Measurements from ENCODE around the gene MS4A12.
"Not testable (repeated sequence)": the region's sequence is repeated elsewhere in the genome, so short reads cannot be mapped to it uniquely, and the experiment has no call there.

MS4A12 gene

DNA sequence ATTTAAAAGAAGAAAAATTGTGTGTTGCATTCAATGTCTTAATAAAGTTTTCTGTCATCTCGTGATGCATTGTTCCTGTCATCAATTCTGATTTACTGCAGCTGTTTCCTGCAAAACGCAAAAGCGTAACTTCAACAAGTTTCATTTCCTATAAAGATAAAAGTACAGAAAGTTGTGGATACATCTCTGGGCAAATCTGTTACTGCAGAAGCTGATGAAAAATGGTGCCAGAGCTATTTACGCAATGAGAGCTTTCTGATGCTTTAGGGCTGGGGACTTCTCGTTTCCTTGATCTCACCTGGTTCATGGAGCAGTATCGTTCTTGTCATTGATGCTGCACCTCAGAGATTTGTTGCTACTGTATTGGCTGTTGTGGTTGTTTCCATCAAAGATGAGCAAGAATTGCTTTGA, 15.5 kb upstream of the MS4A12 start:
- Histone ChIP-seq H3K9me3 (ENCODE audit: control insufficient read depth, low read length) (no peaks in the 10 kb centered on the region), H3K27me3 (replicated peaks; ENCODE audit: control insufficient read depth, insufficient read depth, low read length, poor library complexity, severe bottlenecking) (no peaks in the 10 kb centered on the region), H3K4me3 (ENCODE audit: insufficient read depth, low read depth, low read length, poor library complexity, severe bottlenecking) (no peak overlapping the region), H3K27ac (ENCODE audit: insufficient read depth, low read length, poor library complexity, severe bottlenecking) (no peak overlapping the region), H3K4me1 (ENCODE audit: control insufficient read depth, insufficient read depth, low read length, poor library complexity, severe bottlenecking) (no peaks in the 10 kb centered on the region), H3K36me3 (ENCODE audit: control insufficient read depth, insufficient read depth, low read length) (no peaks in the 10 kb centered on the region)
- DNase-seq = no peak

- H3K4me1 ChIP-seq (ENCODE audit: control insufficient read depth, insufficient read depth, low read length, poor library complexity, severe bottlenecking) = no peaks in the 10 kb centered on the region
- no peaks in the 10 kb centered on the region for H3K9me3 ChIP-seq (ENCODE audit: control insufficient read depth, low read length)
- no peak overlapping the region for H3K27ac ChIP-seq (ENCODE audit: insufficient read depth, low read length, poor library complexity, severe bottlenecking)
- no peaks in the 10 kb centered on the region for H3K36me3 ChIP-seq (ENCODE audit: control insufficient read depth, insufficient read depth, low read length)
- H3K4me3 ChIP-seq (ENCODE audit: insufficient read depth, low read depth, low read length, poor library complexity, severe bottlenecking) = no peak overlapping the region
- DNase-seq = no peak
- no peaks in the 10 kb centered on the region for H3K27me3 ChIP-seq (replicated peaks; ENCODE audit: control insufficient read depth, insufficient read depth, low read length, poor library complexity, severe bottlenecking)
Observed at GRCh38 chr11:60482361-60482760, 10.2 kb upstream of the MS4A12 start.

DNA sequence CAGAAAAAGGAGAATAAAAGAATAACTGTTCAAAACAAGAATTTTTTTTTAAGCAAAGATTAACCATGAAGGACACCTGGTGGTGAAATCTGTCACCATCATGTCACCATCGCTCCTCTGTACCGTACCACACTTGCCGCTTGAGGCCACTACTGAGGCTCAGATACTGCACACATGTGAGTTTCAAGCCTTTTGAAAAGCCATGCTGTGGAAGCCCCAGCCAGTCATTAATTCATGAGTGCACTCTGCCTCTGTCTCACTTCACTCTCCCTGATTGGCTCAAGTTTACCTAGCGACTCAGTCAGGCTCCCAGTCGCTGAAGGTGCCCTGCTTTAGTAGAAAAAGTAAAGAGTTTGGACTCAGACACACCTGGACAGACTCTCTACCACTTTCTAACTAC, 6.6 kb upstream of the MS4A12 start:
- no peak for DNase-seq
- Histone ChIP-seq H3K4me3 (ENCODE audit: insufficient read depth, low read depth, low read length, poor library complexity, severe bottlenecking) (no peak overlapping the region), H3K27me3 (replicated peaks; ENCODE audit: control insufficient read depth, insufficient read depth, low read length, poor library complexity, severe bottlenecking) (no peaks in the 10 kb centered on the region), H3K4me1 (ENCODE audit: control insufficient read depth, insufficient read depth, low read length, poor library complexity, severe bottlenecking) (no peaks in the 10 kb centered on the region), H3K27ac (ENCODE audit: insufficient read depth, low read length, poor library complexity, severe bottlenecking) (no peak overlapping the region), H3K9me3 (ENCODE audit: control insufficient read depth, low read length) (no peaks in the 10 kb centered on the region), H3K36me3 (ENCODE audit: control insufficient read depth, insufficient read depth, low read length) (no peaks in the 10 kb centered on the region)

DNA sequence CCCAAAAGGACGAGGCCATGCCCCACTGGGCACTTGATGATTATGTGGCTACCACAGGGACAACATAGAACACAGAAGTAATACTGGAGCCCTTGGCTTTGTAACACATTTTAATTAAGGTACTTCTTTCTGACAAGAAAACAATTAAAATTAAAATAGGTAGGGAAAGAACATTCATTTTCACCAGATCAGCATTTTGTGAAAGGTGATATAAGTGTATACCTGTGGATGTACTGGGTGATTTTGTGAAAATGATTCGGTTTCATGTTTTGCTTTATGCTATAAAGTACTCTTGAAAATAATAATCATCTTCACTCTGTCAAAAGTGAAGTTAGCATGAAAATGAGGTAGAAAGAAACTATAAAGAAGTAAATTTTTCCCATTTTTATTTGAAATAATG, 876 bp downstream of the MS4A12 start:
- Histone ChIP-seq H3K9me3 (ENCODE audit: control insufficient read depth, low read length) (no peaks in the 10 kb centered on the region), H3K4me3 (ENCODE audit: insufficient read depth, low read depth, low read length, poor library complexity, severe bottlenecking) (no peak overlapping the region), H3K36me3 (ENCODE audit: control insufficient read depth, insufficient read depth, low read length) (no peaks in the 10 kb centered on the region), H3K4me1 (ENCODE audit: control insufficient read depth, insufficient read depth, low read length, poor library complexity, severe bottlenecking) (no peaks in the 10 kb centered on the region), H3K27me3 (replicated peaks; ENCODE audit: control insufficient read depth, insufficient read depth, low read length, poor library complexity, severe bottlenecking) (no peaks in the 10 kb centered on the region), H3K27ac (ENCODE audit: insufficient read depth, low read length, poor library complexity, severe bottlenecking) (no peak overlapping the region)
- no peak for DNase-seq

DNA sequence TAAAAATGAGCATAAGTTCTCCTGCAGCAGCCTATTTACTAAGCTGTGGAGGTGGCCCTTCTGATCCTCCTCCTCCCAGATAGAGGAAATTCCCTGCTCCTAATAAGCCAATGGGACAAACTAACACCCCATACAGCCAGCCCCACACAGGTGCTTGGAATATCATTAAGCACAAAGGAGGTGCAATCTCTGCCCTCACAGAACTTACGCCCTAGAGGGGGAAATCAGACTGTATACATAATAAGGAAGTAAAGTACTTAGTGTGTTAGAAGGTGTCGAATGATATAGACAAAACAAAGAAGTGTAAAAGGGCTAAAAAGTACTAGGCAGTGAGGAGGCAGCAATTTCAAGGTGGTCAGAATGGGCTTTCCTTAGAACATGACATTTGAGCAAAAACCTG, 5.8 kb downstream of the MS4A12 start:
- Histone ChIP-seq H3K27me3 (replicated peaks; ENCODE audit: control insufficient read depth, insufficient read depth, low read length, poor library complexity, severe bottlenecking) (no peaks in the 10 kb centered on the region), H3K9me3 (ENCODE audit: control insufficient read depth, low read length) (no peaks in the 10 kb centered on the region), H3K4me1 (ENCODE audit: control insufficient read depth, insufficient read depth, low read length, poor library complexity, severe bottlenecking) (no peaks in the 10 kb centered on the region), H3K27ac (ENCODE audit: insufficient read depth, low read length, poor library complexity, severe bottlenecking) (no peak overlapping the region), H3K4me3 (ENCODE audit: insufficient read depth, low read depth, low read length, poor library complexity, severe bottlenecking) (no peak overlapping the region), H3K36me3 (ENCODE audit: control insufficient read depth, insufficient read depth, low read length) (no peaks in the 10 kb centered on the region)
- DNase-seq = no peak

- no peaks in the 10 kb centered on the region for H3K36me3 ChIP-seq (ENCODE audit: control insufficient read depth, insufficient read depth, low read length)
- no peak overlapping the region for H3K27ac ChIP-seq (ENCODE audit: insufficient read depth, low read length, poor library complexity, severe bottlenecking)
- no peaks in the 10 kb centered on the region for H3K27me3 ChIP-seq (replicated peaks; ENCODE audit: control insufficient read depth, insufficient read depth, low read length, poor library complexity, severe bottlenecking)
- no peaks in the 10 kb centered on the region for H3K4me1 ChIP-seq (ENCODE audit: control insufficient read depth, insufficient read depth, low read length, poor library complexity, severe bottlenecking)
- no peak for DNase-seq
- H3K9me3 ChIP-seq (ENCODE audit: control insufficient read depth, low read length) = no peaks in the 10 kb centered on the region
- no peak overlapping the region for H3K4me3 ChIP-seq (ENCODE audit: insufficient read depth, low read depth, low read length, poor library complexity, severe bottlenecking)
Observed at GRCh38 chr11:60498853-60499252, 6.3 kb downstream of the MS4A12 start.

- H3K27me3 ChIP-seq (replicated peaks; ENCODE audit: control insufficient read depth, insufficient read depth, low read length, poor library complexity, severe bottlenecking) = no peaks in the 10 kb centered on the region
- no peaks in the 10 kb centered on the region for H3K36me3 ChIP-seq (ENCODE audit: control insufficient read depth, insufficient read depth, low read length)
- no peaks in the 10 kb centered on the region for H3K4me1 ChIP-seq (ENCODE audit: control insufficient read depth, insufficient read depth, low read length, poor library complexity, severe bottlenecking)
- no peak overlapping the region for H3K4me3 ChIP-seq (ENCODE audit: insufficient read depth, low read depth, low read length, poor library complexity, severe bottlenecking)
- H3K27ac ChIP-seq (ENCODE audit: insufficient read depth, low read length, poor library complexity, severe bottlenecking) = no peak overlapping the region
- no peak for DNase-seq
- no peaks in the 10 kb centered on the region for H3K9me3 ChIP-seq (ENCODE audit: control insufficient read depth, low read length)
Observed at GRCh38 chr11:60500276-60500910, 7.8 kb downstream of the MS4A12 start.

GRCh38 chr11:60502221-60502775, 9.7 kb downstream of the MS4A12 start:
- Histone ChIP-seq H3K9me3 (ENCODE audit: control insufficient read depth, low read length) (no peaks in the 10 kb centered on the region), H3K27me3 (replicated peaks; ENCODE audit: control insufficient read depth, insufficient read depth, low read length, poor library complexity, severe bottlenecking) (no peaks in the 10 kb centered on the region), H3K36me3 (ENCODE audit: control insufficient read depth, insufficient read depth, low read length) (no peaks in the 10 kb centered on the region), H3K4me3 (ENCODE audit: insufficient read depth, low read depth, low read length, poor library complexity, severe bottlenecking) (no peak overlapping the region), H3K27ac (ENCODE audit: insufficient read depth, low read length, poor library complexity, severe bottlenecking) (no peak overlapping the region), H3K4me1 (ENCODE audit: control insufficient read depth, insufficient read depth, low read length, poor library complexity, severe bottlenecking) (no peaks in the 10 kb centered on the region)
- no peak for DNase-seq

DNA sequence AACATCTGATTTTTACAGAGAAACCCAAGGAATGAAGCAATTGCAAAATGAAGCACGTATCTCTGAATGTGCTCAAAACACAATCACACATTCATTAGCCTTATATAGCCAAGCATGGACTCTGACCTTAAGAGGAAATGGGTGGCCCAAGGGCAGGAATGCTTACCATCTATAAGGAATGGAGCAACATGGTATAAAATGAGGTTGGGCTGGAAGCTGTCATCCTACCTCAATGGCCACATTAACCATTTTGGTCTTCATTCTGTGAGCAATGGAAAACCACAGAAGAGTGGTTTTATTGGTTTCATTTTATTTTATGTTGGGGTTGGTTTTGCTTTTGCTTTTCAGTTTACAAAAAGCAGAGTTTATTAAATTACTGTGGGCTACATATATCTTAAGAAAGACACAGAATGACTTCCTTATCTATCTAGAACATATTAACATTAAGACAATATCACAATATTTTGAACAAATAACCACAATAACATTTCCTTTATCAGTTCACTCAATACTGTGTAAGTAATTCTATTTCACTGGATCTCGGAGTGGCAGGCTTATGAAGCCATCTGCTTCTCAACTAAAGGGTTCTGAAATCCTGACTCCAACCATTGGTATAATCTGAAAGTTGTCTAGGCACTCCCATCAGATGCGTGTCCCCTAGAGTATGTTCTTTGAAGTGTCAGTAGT, 11.8 kb downstream of the MS4A12 start:
- no peaks in the 10 kb centered on the region for H3K9me3 ChIP-seq (ENCODE audit: control insufficient read depth, low read length)
- H3K27ac ChIP-seq (ENCODE audit: insufficient read depth, low read length, poor library complexity, severe bottlenecking) = no peak overlapping the region
- no peaks in the 10 kb centered on the region for H3K27me3 ChIP-seq (replicated peaks; ENCODE audit: control insufficient read depth, insufficient read depth, low read length, poor library complexity, severe bottlenecking)
- no peaks in the 10 kb centered on the region for H3K36me3 ChIP-seq (ENCODE audit: control insufficient read depth, insufficient read depth, low read length)
- DNase-seq = no peak
- H3K4me1 ChIP-seq (ENCODE audit: control insufficient read depth, insufficient read depth, low read length, poor library complexity, severe bottlenecking) = no peaks in the 10 kb centered on the region
- no peak overlapping the region for H3K4me3 ChIP-seq (ENCODE audit: insufficient read depth, low read depth, low read length, poor library complexity, severe bottlenecking)

DNA sequence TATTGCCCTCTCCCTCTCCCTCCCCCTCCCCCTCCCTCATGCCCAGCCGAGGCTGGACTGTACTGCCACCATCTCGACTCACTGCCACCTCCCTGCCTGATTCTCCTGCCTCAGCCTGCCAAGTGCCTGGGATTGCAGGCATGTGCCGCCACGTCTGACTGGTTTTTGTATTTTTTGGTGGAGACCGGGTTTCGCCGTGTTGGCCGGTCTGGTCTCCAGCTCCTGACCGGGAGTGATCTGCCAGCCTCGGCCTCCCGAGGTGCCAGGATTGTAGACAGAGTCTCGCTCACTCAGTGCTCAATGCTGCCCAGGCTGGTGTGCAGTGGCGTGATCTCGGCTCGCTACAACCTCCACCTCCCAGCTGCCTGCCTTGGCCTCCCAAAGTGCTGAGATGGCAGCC, 17.0 kb downstream of the MS4A12 start:
- not testable (repeated sequence) for H3K36me3 ChIP-seq (ENCODE audit: control insufficient read depth, insufficient read depth, low read length); H3K4me1 ChIP-seq (ENCODE audit: control insufficient read depth, insufficient read depth, low read length, poor library complexity, severe bottlenecking); H3K9me3 ChIP-seq (ENCODE audit: control insufficient read depth, low read length); H3K27me3 ChIP-seq (replicated peaks; ENCODE audit: control insufficient read depth, insufficient read depth, low read length, poor library complexity, severe bottlenecking); H3K4me3 ChIP-seq (ENCODE audit: insufficient read depth, low read depth, low read length, poor library complexity, severe bottlenecking); DNase-seq; H3K27ac ChIP-seq (ENCODE audit: insufficient read depth, low read length, poor library complexity, severe bottlenecking)

Data from effector memory CD4-positive, alpha-beta T cell (primary cell).